Stimulated activated CD4-positive, alpha-beta T cell treated with anti-CD3 and anti-CD28 coated beads, Interleukin-1b, Interleukin-23, amount 100 ng/mL, for 1 hour (primary cell): ENCODE results near the gene ENPP7.
A peak's percentile ranks its signal among the peaks of the same experiment; 100 is the strongest.

Experiments used
- DNase-seq, 2 donors: peaks; one replicate each; pipeline ENCODE4 v3.0.0-alpha.2; 2020; ENCODE audit warnings: low read depth in 2 of 2

Gene ENPP7

DNA sequence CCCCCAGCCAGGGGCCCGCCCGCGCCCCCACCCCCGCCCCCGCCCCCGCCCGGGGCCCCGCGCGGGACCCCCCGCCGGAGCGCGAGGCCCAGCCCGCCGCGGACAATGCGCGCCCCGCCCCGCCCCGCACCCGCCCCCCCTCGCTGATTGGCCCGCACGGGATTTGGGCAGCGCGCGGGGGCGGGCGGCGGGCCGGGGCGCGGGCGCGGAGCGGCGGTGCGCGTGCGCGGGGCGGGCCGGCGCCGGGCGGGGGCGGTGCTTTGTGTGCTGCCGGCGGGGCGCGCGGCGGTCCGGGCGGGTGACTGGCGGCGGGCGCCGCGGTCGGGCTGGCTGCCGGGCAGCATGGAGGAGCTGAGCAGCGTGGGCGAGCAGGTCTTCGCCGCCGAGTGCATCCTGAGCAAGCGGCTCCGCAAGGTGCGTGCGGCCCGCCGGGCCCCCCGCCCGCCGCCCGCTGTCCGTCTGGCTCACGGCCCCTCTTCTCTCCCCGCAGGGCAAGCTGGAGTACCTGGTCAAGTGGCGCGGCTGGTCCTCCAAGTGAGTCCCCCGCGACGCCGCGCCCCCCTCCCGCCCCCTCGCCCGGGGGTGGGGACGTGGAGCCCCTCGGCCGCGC, 47.3 kb downstream of the ENPP7 start, which contains the start of gene CBX2:
TSS of gene CBX2 (plus strand) at position 255 of the 610 bp plus-strand sequence. CDS start at position 343, 88 bp downstream.
- peak; percentile 57 to 75 for DNase-seq

DNA sequence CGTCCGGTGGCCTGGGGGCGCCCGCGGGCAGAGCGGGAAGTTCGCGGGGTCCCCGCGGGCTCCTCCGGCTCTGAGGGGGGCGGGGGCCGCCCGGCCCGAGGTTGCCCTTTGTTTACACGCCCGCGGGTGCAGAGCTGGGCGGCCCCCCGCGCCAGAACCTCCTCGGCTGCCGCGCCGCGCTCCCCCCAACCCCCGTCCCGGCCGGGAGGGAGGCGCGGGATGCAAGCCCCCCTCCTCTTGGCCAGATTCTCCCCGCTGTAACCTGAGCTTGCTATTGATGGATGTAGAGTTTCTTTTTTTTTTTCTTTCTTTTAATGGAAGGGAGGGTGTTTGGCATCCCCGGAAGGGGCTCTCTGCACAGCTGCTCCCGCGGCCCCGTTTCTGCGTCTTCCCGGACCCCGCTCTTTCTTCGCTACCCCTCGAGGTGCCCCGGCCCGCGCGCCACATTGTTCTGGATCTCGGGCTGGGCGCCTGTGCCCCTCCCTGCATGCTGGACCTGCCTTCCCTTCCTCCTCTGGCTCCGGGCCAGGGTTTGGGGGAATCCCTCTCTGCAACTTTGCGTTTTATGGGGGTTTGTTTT, 47.9 kb downstream of the ENPP7 start:
- DNase-seq: no peak

DNA sequence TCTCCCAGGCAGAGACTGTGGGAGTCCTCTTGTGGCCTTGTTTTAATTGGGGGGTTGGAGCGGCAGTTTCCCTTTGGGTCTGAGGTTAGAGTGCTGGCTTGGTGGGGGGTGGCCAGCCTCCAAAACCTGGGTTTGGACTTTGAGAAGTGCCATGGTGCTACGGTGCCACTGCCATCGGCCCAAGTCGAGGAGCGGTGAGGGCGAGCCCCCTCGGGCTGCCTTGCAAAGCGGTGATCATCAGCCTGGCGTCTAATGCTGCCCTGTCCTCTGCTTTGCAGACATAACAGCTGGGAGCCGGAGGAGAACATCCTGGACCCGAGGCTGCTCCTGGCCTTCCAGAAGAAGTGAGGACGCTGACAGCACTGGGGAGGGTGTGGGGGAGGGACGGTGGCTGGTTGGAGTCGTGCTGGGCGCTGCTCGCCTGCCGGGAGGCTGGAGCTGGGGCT, 48.4 kb downstream of the ENPP7 start:
- no peak for DNase-seq

DNA sequence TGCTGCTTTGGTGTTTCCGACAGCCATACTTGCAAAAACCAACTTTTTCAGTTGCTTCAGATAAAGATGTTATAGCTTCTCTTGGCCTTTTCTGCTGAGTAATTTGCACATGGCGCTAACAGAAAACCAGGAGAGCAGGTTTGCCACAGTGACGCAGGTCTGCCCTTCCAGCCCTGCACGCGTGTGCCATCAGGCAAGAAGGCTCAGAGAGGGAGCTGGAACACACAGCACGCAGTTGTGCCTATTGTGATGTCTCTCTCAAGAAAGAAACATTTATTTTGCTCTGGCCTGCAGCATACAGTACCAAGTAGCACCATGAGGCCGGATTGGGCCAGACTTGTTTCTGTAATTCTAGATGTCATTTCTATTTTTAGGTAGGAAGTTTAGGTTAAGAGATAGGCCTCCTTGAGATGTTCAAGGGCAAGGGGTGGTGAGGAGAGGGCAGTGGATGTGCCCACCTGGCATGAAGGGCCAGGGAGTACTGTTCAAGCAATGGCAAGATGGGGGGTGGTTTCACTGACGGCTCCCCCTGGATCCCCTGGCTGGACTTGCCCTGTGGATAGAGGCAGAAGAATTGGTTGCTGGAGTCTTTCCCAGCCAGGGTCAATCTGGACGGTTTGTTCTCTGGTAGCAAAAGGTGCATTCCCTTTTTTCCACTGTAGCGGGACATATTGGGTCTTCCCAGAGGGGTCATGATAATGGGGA, 49.1 kb downstream of the ENPP7 start:
- no peak for DNase-seq

DNA sequence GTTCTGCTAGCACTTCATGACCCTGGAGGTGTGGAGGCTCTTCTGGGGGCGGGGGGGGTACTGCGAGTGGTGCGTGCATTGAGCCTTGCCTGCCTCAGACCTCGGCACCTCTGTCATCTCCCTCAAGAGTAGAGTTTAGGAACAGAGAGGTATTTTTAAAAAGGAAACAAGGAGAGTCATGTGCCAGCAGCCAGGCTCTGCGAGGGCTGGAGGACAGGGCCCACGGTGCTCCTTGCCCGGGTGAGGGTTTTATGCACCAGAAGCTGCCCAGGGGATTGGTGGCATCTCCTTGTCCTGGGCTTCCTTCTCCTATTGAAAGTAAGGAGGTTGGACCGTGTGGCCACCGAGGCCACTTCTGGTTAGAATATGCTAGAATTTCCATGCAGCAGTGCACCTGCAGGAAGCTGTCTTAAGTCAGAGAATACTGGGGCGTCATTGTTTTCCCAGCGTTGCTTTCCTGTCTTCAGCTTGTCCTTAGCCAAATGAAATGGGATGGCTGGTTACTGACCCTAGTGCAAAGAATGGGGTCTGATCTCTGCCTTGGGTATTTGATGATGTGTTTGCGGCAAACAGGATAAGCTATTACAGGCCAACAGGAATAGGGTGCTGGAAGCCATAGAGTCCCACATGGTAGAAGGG, 50.4 kb downstream of the ENPP7 start:
- no peak for DNase-seq

DNA sequence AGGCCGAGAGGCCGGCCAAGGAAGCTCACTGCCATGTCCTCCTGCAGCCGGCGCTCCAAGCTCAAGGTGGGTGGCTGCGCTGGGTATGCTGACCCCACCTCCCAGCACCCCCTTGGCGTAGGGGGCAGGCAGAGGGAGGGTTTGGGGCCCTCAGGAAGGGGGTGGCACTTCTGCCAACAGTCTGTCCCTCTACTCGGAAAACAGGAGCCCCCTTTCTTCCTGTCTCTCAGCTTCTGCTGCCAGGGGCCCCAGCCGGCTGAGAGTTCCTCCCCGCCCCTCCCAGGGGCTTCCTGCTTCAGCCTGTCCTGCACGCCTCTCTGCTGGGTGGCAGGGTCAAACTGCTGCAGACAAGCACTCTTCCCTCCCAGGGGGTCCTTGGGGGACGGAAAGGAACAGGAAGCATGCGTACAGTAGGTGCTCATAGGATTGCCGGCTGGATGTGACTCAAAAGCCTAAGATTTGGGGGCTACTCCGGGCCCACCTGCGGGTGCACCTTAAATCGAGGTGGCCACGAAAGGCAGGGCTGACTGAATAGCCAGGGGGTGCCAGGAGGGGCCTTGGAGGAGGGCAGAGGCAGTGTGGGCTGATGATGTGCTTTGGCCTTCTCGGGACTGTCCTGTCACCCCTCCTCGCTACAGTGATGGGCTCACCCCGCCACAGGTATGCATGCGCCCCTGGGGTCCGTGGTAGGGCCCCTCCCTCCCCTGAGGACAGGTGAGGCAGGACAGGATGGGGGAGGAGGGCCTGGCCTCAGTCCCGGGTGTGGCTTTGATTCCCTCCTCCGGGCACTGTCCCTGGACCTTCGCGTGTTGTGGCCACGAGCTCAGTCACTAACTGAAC, 51.2 kb downstream of the ENPP7 start:
- no peak for DNase-seq

DNA sequence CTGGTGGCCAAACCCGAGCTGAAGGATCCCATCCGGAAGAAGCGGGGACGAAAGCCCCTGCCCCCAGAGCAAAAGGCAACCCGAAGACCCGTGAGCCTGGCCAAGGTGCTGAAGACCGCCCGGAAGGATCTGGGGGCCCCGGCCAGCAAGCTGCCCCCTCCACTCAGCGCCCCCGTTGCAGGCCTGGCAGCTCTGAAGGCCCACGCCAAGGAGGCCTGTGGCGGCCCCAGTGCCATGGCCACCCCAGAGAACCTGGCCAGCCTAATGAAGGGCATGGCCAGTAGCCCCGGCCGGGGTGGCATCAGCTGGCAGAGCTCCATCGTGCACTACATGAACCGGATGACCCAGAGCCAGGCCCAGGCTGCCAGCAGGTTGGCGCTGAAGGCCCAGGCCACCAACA, 53.1 kb downstream of the ENPP7 start:
- no peak for DNase-seq

DNA sequence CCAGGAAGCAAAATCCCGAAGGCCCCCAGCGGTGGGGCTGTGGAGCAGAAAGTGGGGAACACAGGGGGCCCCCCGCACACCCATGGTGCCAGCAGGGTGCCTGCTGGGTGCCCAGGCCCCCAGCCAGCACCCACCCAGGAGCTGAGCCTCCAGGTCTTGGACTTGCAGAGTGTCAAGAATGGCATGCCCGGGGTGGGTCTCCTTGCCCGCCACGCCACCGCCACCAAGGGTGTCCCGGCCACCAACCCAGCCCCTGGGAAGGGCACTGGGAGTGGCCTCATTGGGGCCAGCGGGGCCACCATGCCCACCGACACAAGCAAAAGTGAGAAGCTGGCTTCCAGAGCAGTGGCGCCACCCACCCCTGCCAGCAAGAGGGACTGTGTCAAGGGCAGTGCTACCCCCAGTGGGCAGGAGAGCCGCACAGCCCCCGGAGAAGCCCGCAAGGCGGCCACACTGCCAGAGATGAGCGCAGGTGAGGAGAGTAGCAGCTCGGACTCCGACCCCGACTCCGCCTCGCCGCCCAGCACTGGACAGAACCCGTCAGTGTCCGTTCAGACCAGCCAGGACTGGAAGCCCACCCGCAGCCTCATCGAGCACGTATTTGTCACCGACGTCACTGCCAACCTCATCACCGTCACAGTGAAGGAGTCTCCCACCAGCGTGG, 53.7 kb downstream of the ENPP7 start:
- DNase-seq: no peak

DNA sequence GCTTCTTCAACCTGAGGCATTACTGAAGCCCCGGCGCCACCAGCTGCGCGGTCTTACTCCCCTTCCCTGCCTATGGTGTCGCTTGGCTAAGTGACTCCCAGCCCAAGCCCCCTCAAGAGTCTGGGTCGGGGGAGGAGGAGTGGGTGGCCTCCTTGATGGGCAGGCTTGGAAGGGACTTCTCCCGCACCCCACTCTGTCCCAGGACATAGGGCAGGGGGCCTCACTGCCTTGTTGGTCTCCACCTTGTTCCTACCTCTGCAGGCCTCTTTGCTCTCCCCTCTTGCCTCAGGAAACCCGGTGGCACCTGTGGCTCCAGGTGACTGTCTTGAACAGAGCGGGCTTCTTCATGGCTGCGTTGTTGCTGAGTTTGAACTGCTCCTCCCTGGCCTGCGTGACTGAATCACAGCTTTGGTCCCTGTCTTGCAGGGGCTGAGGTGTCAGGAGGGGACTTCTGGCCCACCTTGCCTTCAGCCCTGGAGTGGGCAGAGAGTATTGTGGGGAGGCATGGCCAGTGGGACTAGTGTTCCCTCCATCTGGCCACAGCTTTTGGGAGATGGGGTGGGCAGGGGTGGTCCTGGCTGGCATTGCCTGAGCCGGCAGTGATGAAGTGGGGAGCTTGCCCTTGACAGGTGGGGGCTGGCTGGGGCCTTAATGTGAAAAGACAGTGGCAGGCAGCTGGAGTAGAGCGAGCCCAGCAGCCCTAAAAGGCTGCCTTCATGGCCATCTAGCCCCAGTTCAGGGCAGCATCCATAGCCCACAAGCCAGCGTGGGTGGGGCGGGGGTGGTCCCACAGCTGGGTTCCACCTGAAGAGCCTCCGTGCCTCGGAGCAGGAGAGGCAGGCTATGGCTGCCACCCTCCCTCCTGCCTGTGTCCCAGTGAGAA, 54.5 kb downstream of the ENPP7 start:
- DNase-seq: no peak

DNA sequence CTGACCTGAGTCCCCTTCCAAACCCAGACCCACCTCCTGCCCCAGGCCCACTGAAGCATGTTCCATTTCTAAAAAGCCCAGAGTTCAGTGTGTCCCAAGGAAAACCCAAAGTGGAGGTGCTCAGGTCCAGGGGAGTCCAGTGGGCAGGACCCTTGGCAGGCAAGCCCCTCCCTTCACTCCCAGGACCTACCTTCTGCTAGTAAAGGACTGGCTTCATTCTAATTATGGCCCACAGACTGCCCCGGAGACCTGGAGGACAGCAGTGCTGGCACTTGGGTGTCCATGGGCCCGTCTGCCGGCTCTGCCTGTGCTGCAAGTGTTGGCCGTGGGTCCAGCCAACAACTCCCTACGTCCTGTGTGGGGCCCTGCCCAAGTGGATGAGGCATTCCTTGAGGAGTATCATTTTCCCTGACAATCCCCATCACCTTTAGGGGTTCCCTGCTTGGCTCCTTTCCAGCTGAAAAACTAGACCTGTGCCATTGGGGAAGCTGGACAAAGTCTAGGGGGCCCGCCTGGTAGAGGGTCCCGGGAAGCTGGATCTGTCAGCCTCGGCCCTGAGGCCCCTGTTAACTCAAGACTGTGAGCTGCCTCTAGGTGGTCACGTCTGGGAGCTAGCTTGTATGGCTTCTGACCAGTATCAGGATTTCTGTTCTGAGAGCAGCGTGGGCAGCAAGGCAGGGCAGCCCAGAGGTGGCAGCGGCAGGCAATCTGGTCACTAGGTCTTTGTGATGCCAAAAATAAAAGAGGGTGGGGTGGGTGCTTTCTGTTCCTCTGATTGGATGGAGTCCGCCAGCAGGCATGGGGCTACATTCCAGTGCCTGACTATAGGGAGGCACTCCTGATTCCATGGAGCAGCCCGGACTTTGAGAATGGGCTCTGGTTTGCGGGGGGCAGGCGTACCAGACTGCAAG, 55.4 kb downstream of the ENPP7 start:
- no peak for DNase-seq

DNA sequence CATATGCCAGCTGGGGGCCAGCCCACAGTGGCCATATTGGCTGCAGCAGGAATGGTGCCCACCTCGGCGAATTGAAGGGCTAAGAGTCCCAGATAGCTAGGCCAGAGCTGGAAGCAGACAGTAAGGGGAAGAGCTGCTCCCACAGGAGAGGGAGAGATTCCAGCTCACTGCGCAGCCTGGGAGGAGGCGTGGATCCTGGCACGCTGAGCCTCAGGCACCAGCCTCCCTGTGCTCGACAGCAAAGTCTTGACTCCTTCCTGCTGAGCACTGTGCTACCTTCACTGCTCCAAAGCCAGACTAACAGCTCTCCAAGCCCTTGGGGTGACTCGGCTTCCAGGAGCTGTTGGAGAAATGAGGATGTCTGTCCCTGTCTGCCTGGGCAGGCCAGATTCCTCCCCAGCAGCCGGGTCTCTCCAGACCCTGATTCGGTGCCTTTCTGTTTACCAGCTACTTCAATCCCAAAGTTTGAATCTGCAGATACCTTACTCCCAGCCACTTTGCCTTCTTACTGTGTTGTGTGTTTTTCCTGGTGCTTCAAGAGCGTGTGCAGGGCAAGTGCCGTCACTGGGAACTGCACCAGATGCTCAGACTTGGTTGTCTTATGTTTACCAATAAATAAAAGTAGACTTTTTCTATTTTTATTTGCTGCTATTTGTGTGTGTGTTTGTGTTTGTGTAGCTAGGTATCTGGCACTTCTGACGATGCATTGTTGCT, 56.3 kb downstream of the ENPP7 start:
- DNase-seq: no peak

DNA sequence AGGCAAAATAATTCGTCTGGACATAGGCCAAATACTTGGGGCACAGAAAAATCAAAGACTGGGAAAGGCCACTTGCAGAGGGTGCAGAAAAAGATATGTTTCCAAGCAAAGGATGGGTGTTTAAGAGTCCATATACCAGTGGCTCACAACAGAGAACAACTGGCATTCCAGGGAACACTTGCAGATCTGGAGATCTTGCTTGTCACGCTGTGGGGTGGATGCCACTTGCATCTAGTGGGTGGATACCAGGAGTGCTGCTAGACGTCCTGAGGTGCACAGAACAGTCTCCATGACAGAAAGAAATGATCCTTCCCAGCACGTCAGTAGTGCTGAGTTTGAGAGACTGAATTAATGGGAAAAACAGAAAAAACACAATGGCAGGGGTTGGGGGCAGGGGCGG, 57.7 kb downstream of the ENPP7 start:
- DNase-seq: no peak

DNA sequence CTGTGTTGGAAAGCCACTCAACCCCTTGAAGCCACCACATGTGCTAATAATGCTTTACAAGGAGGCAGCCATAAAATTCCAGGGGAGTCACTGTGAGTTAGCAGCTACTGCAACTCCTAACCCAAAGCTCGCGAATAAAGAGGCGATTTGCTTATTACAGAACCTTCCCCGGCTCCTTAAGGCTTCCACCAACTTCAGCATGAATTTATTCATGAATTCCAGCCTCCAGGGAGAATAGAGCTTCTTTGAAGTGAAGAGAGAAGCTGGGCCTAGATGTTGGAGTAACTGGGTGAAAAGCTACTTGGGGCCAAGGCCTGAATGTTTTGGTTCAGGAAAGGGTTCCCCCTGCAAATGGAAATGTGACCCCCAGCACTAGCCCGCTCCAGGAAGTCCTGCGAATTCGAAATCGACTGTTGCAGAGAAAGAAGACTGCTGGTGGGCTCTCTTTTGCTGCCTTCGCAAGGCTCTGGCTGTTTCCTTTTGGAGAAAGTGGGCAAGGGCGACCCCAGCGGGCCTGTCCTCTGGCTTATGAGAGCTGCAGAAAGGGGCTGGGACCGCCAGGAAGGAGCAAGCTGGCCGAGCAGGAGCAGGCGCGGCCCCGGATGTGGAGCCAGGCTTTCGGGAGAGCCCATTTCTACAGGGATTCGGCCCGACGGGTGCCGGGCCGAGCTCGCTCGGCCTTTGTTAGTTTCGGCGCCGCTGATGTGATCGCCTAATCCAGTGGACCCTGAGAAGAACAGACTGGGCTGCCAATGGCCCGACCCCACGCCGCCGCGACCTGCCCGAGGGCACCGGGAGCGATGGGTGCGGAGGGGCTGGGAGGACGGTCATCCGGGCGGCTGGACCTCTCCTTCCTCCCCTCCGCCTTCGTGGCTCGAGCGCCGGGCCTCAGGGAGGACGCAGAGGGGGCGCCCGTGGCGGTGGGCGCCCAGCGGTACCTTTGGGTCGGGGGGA, 58.5 kb downstream of the ENPP7 start:
- DNase-seq: no peak

DNA sequence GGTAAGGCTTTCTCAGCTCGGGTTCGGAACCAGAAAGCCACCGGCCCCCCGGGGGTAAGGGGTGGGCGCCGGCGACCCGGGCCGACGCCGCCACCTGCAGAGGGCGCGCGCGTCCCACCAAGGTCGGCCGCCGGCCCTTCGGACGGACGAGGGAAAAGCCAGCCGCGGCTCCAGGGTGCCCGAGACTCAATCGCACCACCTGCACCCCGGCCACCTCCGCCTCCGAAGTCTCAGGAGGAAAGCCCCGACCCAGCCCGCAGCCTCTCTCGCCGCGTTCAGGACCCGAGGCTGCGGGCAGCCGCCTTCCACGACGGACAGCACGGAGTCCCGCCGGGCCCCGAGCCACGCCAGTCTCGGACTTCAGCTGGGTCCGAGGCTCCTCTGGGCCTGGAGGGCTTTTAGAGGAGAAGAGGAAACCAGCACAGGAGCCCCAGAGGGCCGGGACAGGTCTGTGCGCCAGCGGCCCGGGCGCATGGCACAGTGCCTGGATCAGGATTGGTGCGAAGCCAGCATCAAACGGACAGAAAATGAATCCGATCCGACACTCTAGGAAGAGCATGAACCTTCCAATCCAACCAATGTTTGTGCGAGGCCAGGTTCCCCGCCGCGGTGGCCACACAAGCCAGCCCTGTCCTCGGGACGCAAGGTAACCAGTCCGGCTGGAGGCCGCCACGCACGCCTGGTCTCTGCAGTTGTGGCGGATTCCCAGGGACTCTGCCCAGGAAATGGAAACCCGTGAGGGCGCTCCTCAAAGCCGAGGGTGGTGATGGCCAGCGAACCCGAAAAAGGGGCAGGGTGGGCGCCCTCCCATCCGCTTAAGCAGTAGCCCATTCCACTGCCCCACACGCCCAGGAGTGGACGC, 59.4 kb downstream of the ENPP7 start:
- DNase-seq: no peak

DNA sequence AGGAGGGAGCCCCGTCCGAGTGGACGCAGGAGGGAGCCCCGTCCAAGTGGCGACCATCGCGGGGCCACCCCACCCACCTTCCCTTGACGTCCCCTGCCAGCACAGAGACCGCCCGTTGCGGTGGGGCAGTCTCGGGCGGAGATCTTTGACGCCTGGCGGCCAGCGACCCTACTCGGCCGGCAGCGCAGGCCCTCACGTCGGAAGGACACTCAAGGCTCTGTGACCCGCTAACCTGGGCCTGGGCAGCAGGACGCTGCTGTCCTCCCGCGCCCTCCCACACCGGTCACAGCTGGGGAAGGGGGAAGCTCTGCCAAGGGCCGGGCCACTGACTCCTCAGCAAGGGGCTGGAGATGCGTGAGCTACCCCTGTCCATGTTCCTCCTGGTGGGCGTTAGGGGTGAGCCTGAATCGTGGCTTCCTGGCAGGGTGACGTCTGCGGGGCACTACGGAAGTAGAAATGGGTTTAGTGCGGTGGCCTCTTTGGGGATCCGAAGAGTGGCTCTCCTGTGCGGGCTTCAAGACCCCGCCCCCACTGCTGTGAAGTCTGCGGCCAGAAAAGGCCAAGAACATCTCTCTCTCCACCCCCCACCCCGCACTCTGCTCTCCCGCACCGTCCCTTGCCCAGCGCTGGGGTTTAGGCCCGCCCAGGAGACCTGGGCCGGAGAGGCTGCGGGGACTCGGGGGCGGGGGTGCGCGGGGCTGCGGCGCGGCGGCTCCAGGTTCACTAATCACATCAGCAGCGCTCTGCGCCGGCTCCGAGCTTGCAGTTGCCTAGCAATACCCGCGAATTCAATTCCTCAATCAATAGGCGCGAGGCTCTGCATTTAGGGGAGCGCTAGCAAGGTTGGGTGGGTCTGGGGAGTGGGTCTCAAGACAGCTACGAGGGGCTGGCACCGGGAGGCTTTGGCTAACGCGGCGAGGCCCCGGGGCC, 60.3 kb downstream of the ENPP7 start:
- no peak for DNase-seq
